ENCODE measurements around the gene AHCTF1.

- TF ChIP-seq POLR2A (IDR thresholded peaks at IDR 0.05; ENCODE audit: low read length) (no peak), GATA1 (IDR thresholded peaks at IDR 0.05; ENCODE audit: low read depth, low read length) (no peak)
Measured at GRCh38 chr1:246811985-246812384, 119.8 kb downstream of the AHCTF1 start.

All from erythroblast (primary cell).